Small intestine (tissue), 16 donors: ENCODE data around the gene DKC1. TPM values are rescaled to one million over a fixed set of nuclear protein-coding genes. Genes with fewer than 3 reads are reported as not detected.

Source experiments
- DNase-seq, 2 donors: peaks; one replicate each; pipeline versions ENCODE4 v3.0.0 to v3.0.0-alpha.2; 2013
- FAIRE-seq: peaks from 2 replicates; lab custom pipeline; 2012; peaks lifted over from hg19 to GRCh38; lab: Jason Lieb, UNC
- H3K27ac ChIP-seq, 3 donors: one replicate each; pipeline ENCODE4 v1.5.1; 2013; ENCODE audit warnings: low read length in 2 of 3, mild to moderate bottlenecking in 2 of 3, control low read depth in 1 of 3, inconsistent platforms in 1 of 3, low read depth in 1 of 3, moderate library complexity in 1 of 3
- H3K27me3 ChIP-seq, 3 donors: one replicate each; pipeline ENCODE4 v1.6.1; 2013; ENCODE audit warnings: low read length in 3 of 3, inconsistent platforms in 1 of 3; ENCODE audit not compliant: control insufficient read depth in 3 of 3, insufficient read depth in 3 of 3
- H3K36me3 ChIP-seq, 3 donors: one replicate each; pipeline ENCODE4 v1.6.1; 2013; ENCODE audit warnings: low read length in 3 of 3, inconsistent platforms in 1 of 3, low read depth in 1 of 3, mild to moderate bottlenecking in 1 of 3, moderate library complexity in 1 of 3; ENCODE audit not compliant: control insufficient read depth in 3 of 3, insufficient read depth in 2 of 3
- H3K4me1 ChIP-seq, 3 donors: one replicate each; pipeline ENCODE4 v1.6.1; 2013; ENCODE audit warnings: low read length in 2 of 3, inconsistent platforms in 1 of 3, low read depth in 1 of 3, mild to moderate bottlenecking in 1 of 3, moderate library complexity in 1 of 3; ENCODE audit not compliant: control insufficient read depth in 3 of 3, insufficient read depth in 2 of 3
- H3K4me3 ChIP-seq, 3 donors: one replicate each; pipeline ENCODE4 v1.5.1; 2013; ENCODE audit warnings: low read length in 3 of 3, control low read depth in 1 of 3, inconsistent platforms in 1 of 3, low read depth in 1 of 3, mild to moderate bottlenecking in 1 of 3, moderate library complexity in 1 of 3
- H3K9me3 ChIP-seq, 2 donors: one replicate each; pipeline ENCODE4 v1.6.1; 2013; ENCODE audit warnings: low read depth in 1 of 2, low read length in 1 of 2; ENCODE audit not compliant: control insufficient read depth in 2 of 2, insufficient read depth in 1 of 2
- WGBS, 3 donors: extraction: QIAGEN DNeasy Blood & Tissue Kit; methylation state at CpG; one replicate each; pipeline ENCODE4 v1.1.7; 2013; 5-methylcytosine and 5-hydroxymethylcytosine counted together
- long read RNA-seq, 10 donors: transcript quantifications; one replicate each; lab custom pipeline, GENCODE V29; 2026
- polyA plus RNA-seq, 4 donors: library from polyadenylated mRNA; stranded (reverse) in 3 of 4; unstranded in 1 of 4; fragments of 200-250 nt in 3 of 4; fragments of 120-200 nt in 1 of 4; gene quantifications; one replicate each; pipeline versions ENCODE4 v1.2.1 to v1.2.3, GENCODE V29; 2013
- donor health status: healthy with polysubstance abuse.
- donor health status: control.
- donor health status: control.
- donor health status: Bipolar disorder and iron deficiency.
- donor health status: healthy.

The DKC1 gene
- polyA plus RNA-seq = 10 to 100 TPM; 12.5 to 56.0 (median 32.5) TPM
- long read RNA-seq, donor 1, transcript DKC1-201 (15 exons, 2,577 nt) = major isoform, 6 of 91 reads
- long read RNA-seq, donor 1, partial matches to known transcripts = 85 of 91 reads
- long read RNA-seq, donor 1, other reads (novel, unspliced or antisense) = 0 of 91 reads
- long read RNA-seq, donor 2, partial matches to known transcripts = 18 of 23 reads
- long read RNA-seq, donor 2, other reads (novel, unspliced or antisense) = 0 of 23 reads
- long read RNA-seq, donor 3, transcript DKC1-201 (15 exons, 2,577 nt) = major isoform, 6 of 6 reads
- long read RNA-seq, donor 3, partial matches to known transcripts = 0 of 6 reads
- long read RNA-seq, donor 3, other reads (novel, unspliced or antisense) = 0 of 6 reads
- long read RNA-seq, donor 4, partial matches to known transcripts = 0 of 2 reads
- long read RNA-seq, donor 4, other reads (novel, unspliced or antisense) = 0 of 2 reads
- long read RNA-seq, donor 5 = 0 reads
- long read RNA-seq, donor 6, transcript DKC1-201 (15 exons, 2,577 nt) = major isoform, 5 of 8 reads
- long read RNA-seq, donor 6, partial matches to known transcripts = 0 of 8 reads
- long read RNA-seq, donor 6, other reads (novel, unspliced or antisense) = 0 of 8 reads
- long read RNA-seq, donor 7, transcript DKC1-201 (15 exons, 2,577 nt) = major isoform, 6 of 27 reads
- long read RNA-seq, donor 7, partial matches to known transcripts = 21 of 27 reads
- long read RNA-seq, donor 7, other reads (novel, unspliced or antisense) = 0 of 27 reads
- long read RNA-seq, donor 8, partial matches to known transcripts = 0 of 2 reads
- long read RNA-seq, donor 8, other reads (novel, unspliced or antisense) = 0 of 2 reads
- long read RNA-seq, donor 9 = 0 reads
- long read RNA-seq, donor 10, partial matches to known transcripts = 23 of 29 reads
- long read RNA-seq, donor 10, other reads (novel, unspliced or antisense) = 0 of 29 reads

DNA sequence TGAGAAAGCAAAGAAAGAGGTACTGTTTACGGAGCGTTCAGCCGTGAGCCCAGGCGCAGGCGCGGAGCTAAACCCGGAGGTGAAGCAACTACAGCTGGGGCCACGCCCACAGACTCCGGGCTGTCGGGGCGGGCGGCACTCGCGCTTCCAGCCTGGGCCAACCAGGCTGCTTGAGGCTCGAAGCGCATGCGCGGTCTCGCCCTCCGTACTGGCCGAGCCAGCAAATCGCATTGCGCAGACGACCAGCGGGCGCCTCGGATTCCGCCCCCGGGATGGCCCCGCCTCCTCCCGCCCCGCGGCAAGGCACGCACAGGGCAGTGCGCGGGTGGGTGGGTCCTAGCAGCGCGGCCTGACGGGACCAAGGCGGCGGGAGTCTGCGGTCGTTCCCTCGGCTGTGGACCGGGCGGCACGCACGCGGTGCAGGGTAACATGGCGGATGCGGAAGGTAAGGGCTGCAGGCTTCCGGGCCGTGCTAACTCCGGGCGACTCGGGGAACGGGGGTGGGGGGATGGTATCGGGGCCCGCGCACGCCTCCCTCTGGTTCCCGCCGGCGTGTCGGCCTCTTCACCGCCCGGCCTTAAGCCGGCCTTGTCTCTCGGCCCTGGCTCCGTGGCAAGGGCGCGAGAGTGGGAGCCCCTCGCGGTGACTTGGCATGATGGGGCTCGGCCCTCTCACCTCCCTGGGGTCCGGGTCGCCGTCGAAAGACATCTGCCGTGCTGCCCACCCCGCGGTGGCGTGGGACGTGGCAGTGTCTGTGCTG is at the start of gene DKC1:
Gene DKC1 (plus strand): TSS at position 328 of the 760 bp plus-strand sequence. CDS start 102 bp downstream, at position 430.
- WGBS, 3 donors = 0 to 44% (median 9%) methylated on average over 42 to 84 of the region's 84 CpGs
- Histone ChIP-seq H3K27ac (peak within 1 kb of the TSS; percentile 70 to 90 (median 88)), H3K27me3 (no peaks in the 10 kb centered on the region), H3K9me3 (no peaks in the 10 kb centered on the region), H3K4me1 (no peaks in the 10 kb centered on the region), H3K4me3 (peak within 1 kb of the TSS; percentile 52 to 74 (median 57)), H3K36me3 (peaks cover 0 to 9% (median 0%) of the 10 kb centered on the region in 3 donors)
- peak; percentile 94 to 97 for DNase-seq
- no peak for FAIRE-seq

DNA sequence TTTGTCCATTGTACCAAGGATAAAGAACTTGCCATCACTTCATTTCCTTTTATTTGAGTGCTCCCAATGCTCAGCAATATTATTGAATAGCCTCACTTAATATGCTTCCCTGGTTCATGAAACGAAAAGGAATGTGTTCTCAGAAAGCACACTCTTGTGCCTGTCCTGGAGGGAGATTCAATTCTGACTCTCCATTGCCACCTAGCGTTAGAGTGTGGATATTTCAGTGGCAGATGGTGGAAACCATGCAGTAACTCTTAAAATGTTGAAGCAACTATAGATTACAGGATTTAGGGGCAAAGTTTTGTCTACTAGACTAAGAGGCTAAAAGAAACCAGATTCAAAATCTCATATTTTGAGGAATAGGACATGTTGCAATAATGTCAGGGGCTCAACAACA is 47.7 kb upstream of the DKC1 start:
- WGBS, 3 donors = 2 to 5% (median 4%) methylated on average over 2 of the region's 2 CpGs
- H3K9me3 ChIP-seq = no peaks in the 10 kb centered on the region
- no peaks in the 10 kb centered on the region for H3K4me1 ChIP-seq
- peaks cover 0 to 2% (median 0%) of the 10 kb centered on the region in 3 donors for H3K36me3 ChIP-seq
- H3K4me3 ChIP-seq = no peak overlapping the region
- no peak overlapping the region for H3K27ac ChIP-seq
- no peaks in the 10 kb centered on the region for H3K27me3 ChIP-seq
- FAIRE-seq (no peak), DNase-seq (peak; percentile 44 to 48)

DNA sequence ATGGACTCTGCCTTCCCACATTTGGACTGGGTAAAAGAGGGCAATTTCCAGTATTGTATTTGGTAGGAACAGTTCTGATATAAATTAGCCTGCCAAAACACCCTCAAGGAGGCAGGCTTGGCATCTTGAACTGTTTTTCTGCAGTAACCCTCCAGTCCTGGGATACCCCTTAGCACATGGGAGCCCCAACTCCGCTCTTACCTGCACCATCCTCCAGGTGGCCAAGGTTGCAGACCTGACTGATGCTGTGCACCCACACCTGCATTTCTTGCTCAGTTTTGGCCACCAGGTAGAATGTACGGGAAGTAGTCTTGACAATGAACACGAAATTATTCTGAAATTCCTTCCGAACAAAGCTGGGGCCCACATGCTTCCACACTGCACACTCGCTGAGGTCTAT is 46.8 kb upstream of the DKC1 start:
- no peak overlapping the region for H3K4me3 ChIP-seq
- H3K9me3 ChIP-seq = no peaks in the 10 kb centered on the region
- H3K27me3 ChIP-seq = no peaks in the 10 kb centered on the region
- H3K36me3 ChIP-seq = peaks cover 0 to 2% (median 0%) of the 10 kb centered on the region in 3 donors
- no peak overlapping the region for H3K27ac ChIP-seq
- H3K4me1 ChIP-seq = no peaks in the 10 kb centered on the region
- FAIRE-seq = no peak
- 77 to 90% (median 89%) methylated on average over 5 of the region's 5 CpGs for WGBS, 3 donors
- no peak for DNase-seq

DNA sequence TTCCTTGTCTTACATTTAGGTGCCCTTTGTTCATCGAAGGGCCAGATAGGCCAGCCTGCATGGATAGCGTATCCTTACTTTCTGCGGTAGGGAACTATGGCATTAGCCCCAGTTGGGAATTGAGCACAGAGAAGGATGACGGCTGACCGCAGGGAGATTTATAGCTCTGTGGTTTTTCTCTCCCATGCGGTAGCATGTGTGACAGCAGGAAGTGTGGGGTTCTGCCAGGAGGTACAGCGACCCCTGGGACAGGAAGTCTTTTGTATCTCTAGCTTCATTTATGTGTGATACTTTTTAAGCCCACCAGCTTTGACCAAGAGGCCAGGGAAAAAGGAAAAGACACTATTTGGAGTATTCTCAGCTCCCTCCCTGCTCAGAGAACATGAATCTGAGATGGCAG is 44.8 kb upstream of the DKC1 start:
- no peak for FAIRE-seq
- Histone ChIP-seq H3K4me3 (no peak overlapping the region), H3K36me3 (no peaks in the 10 kb centered on the region), H3K27ac (peak overlapping the region in 2 of 3 donors; percentile 22 to 68), H3K9me3 (no peaks in the 10 kb centered on the region), H3K27me3 (no peaks in the 10 kb centered on the region), H3K4me1 (no peaks in the 10 kb centered on the region)
- DNase-seq = peak in 1 of 2 donors; percentile 18
- 40 to 78% (median 51%) methylated on average over 7 of the region's 7 CpGs for WGBS, 3 donors

DNA sequence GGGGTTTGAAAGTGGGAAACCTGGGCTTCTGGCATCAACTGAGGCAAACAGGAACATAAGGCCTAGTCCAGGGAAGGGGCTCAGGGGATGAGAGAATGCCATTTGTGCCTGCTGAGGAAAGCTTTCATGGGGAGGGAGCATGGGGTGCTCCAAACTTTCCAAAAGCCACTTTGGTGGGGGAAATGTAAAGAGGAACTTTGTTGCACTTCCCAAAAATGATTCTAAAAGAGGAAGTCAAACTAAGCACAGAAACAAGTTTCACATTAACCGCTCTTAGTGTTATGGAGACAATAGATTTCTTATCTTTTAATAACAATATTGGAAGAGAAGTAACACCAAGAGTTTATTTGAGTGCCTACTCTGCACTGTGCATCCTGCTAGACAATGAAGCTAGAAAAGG is 44.0 kb upstream of the DKC1 start:
- FAIRE-seq (no peak), DNase-seq (no peak)
- Histone ChIP-seq H3K9me3 (no peaks in the 10 kb centered on the region), H3K4me3 (no peak overlapping the region), H3K36me3 (no peaks in the 10 kb centered on the region), H3K27ac (peak overlapping the region in 1 of 3 donors; percentile 68), H3K4me1 (no peaks in the 10 kb centered on the region), H3K27me3 (no peaks in the 10 kb centered on the region)
- 67 to 70% (median 68%) methylated on average over 1 of the region's 1 CpG for WGBS, 3 donors

DNA sequence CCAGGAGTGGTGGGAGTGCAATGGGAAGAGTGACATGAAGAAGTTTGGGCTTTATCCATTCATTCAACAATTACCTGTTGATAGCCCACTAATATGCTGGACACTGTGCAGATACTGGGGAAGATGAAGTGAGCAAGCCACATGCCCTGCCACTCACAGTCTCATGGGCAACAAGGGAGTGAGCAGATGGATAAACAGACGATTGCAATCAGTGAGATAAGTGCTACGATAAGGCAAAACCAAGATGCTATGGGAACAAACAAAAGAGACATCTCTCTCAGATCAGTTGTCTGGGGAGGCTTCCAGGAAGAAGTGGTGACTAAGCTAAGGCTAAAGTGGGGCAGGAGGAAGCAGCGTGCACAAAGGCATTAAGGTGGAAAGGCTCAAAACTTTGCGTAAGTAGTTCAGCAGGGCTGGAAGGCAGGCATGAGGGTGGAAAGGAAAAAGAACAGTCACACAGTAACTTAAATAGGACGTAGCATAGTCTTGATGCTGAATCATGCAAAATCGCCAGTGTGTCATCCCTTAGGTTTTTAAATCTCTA is 43.5 kb upstream of the DKC1 start:
- Histone ChIP-seq H3K4me1 (no peaks in the 10 kb centered on the region), H3K27me3 (no peaks in the 10 kb centered on the region), H3K4me3 (no peak overlapping the region), H3K36me3 (no peaks in the 10 kb centered on the region), H3K9me3 (no peaks in the 10 kb centered on the region), H3K27ac (peak overlapping the region in 1 of 3 donors; percentile 30)
- FAIRE-seq = no peak
- 56 to 74% (median 57%) methylated on average over 5 to 6 of the region's 6 CpGs for WGBS, 3 donors
- DNase-seq = peak in 1 of 2 donors; percentile 29

DNA sequence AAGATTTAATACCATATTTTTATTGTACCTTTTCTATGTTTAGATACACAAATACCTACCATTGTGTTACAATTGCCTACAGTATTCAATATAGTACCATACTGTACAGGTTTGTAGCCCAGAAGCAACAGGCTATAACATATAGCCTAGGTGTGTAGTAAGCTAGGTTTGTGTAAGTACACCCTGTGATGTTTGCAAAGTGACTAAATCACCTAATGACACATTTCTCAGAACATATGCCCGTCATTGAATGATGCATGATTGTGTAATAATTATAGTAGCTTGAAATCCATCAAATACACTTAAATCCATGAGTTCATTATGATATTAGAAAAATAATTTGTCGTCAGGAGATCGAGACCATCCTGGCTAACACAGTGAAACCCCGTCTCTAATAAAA is 42.6 kb upstream of the DKC1 start:
- H3K27ac ChIP-seq = no peak overlapping the region

More for the DNA sequence above, 42.6 kb upstream of the DKC1 start:
- Histone ChIP-seq H3K36me3 (no peaks in the 10 kb centered on the region), H3K27me3 (no peaks in the 10 kb centered on the region), H3K4me3 (no peak overlapping the region), H3K4me1 (no peaks in the 10 kb centered on the region), H3K9me3 (no peaks in the 10 kb centered on the region)
- FAIRE-seq (no peak), DNase-seq (no peak)
- WGBS, 3 donors = 66 to 73% (median 72%) methylated on average over 4 of the region's 4 CpGs
